Activated CD4-positive, alpha-beta T cell treated with anti-CD3 and anti-CD28 coated beads for 24 hours (primary cell): ENCODE data around the gene AGBL1.
A peak's percentile ranks its signal among the peaks of the same experiment; 100 is the strongest.
"Not testable (repeated sequence)": the region's sequence is repeated elsewhere in the genome, so short reads cannot be mapped to it uniquely, and the experiment has no call there.

ENCODE experiments used
- DNase-seq, 2 donors: peaks; one replicate each; pipeline ENCODE4 v3.0.0-alpha.2; 2020; ENCODE audit warnings: low read depth in 2 of 2

The AGBL1 gene

DNA sequence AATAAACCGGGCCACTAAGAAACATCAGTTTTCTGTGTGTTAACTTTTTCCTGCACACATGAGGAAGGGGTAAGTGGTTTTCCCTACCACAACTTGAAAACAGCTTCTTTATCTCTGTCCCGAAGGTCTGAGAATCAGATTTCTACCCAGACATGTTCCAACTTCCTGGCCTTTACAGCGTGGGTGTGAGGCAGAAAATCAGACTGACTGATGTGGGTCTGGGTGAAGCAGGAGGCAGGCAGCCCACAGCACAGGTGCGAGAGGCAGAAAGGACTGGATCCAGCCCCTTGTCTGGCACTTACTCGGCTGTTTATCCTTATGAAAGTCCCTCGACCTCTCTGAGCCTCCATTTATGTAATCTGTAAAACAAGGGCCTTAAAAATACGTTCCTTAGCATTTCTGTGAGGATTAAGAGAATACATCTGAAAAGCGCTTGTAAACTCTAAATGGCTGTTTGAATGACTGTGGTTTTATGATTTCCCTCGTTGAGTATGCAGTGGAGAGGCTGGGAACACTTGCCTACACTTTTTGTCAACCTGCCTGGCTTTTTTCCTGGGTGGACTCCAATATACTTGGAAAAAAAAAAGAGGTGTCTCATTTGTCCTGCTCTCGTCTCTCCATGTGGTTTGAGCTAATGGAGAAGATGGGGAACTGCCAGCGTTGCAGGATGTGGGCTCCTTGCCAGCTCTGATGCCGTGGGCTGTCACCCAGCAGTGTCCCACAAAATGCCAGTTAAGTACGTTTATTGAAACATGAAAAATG, 3.1 kb downstream of the AGBL1 start:
- peak in 1 of 2 donors; percentile 2 for DNase-seq

DNA sequence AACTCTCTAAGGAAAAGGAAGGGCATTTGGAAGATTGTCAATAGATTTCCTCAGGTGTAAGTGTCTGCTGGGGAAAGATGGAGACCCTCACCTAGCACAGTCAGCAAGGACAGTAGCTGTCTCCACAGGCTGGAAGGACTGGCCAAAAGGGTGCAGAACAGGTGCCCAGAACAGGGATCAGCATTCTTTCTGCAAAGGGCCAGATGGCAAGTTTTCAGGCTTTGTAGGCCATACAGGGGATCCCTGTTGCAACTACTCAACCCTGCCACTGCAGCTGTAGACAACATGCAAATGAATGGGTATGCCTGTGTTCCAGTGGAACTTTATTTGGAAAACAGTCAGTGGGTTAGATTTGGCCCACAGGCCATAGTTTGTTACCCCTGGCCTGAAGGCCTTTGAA, 8.1 kb downstream of the AGBL1 start:
- no peak for DNase-seq

- no peak for DNase-seq
Observed at GRCh38 chr15:86089422-86089821, 9.8 kb downstream of the AGBL1 start.

GRCh38 chr15:86101818-86102217, 22.1 kb downstream of the AGBL1 start:
- no peak for DNase-seq

- DNase-seq = no peak
Observed at GRCh38 chr15:86103825-86104224, 24.2 kb downstream of the AGBL1 start.

DNA sequence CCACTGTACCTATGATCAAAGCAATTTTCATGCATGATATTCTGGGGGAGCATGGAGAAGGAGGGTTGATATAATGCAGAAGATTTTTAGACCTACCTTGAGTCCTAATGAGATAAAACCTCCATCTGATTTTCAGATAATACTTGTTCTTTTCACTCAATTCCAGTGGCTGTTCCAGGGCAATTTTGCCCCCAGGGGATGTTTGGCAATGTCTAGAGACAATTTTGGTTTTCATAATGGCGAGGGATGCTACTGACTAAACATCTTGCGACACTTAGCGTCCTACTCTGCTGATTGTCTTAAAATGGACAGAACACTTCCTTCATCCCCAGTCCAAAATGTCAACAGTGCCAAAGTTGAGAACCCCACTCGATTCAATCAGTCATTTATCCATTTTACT, 26.6 kb downstream of the AGBL1 start:
- DNase-seq = no peak

DNA sequence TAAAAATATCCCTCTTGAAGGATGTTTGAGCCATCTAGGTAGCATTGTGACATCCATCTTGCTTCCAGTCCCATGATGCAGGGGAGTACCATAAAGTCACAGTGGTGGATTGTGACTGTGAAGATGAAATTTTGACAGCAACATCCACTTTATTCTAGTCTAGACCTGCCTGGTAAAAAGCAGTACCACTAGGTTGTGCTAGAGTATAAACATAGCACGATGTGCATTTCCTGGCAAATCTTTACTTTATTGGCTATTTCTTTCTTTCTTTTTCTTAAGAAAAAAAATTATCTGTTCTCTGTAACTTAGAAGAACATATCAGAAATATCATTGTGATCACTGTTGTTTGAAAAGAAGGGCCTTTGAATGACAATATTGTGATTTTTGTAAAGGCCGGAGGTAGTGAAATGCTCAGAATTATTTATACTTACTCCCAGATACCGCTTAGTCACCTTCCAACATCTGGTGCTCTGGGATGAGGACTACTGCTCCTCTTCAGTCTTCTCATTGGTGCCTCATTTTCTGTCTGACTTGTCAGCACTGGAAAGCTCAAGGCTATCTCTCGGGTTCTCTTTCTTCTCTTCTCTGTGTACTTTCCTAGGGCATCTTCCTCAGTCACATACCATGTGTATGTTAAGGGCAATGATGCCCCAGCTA, 35.6 kb downstream of the AGBL1 start:
- DNase-seq = no peak

DNA sequence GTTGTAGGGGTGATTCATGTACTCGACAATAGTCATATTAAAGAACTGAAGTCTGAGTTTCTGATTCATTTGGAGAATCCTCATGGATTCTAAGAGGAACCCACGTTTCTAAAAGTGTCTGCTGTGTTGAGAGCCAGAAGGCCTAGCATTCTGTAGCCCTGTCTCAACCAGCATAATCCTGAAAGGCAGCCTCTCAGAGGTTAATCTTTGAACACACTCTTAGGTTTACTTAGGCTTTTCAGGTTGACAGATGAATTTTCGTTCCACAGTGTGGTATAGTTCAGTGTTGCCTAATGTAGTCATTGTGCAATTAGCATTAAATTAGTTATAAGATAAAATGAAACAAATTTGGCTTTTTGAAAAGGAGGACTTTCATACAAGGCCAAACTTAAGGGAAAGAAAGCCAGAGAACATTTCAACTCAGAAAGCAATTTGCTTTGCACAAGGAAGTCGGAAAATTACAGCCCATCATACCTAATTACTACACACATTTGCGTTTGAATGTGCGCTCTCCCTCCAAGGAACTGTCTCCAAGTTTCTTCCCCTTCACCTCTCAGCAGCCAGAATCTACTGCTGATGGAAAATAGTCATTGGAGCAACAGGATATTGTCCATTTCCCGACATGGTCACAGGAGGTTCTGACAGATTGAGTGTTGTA, 42.0 kb downstream of the AGBL1 start:
- no peak for DNase-seq

GRCh38 chr15:86122691-86123391, 43.2 kb downstream of the AGBL1 start:
- DNase-seq = not testable (repeated sequence)

DNA sequence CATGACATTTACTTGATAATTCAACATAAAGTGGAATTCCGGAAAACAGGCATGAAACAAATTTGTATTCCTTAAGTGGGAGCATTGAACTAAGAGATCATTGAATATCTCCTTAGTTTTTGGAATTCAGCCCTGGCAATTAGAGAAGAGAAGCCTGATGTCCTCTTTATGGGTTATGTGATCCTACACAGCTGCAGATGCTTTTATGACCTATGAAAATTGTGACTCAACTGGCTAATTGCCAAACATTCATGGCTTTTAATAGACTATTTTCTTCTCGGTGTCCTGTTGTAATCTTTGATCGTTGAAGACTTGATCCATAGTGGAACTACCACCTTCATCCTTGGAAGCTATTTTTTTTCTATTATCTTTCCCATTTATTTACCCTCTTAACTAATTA, 46.1 kb downstream of the AGBL1 start:
- no peak for DNase-seq

DNA sequence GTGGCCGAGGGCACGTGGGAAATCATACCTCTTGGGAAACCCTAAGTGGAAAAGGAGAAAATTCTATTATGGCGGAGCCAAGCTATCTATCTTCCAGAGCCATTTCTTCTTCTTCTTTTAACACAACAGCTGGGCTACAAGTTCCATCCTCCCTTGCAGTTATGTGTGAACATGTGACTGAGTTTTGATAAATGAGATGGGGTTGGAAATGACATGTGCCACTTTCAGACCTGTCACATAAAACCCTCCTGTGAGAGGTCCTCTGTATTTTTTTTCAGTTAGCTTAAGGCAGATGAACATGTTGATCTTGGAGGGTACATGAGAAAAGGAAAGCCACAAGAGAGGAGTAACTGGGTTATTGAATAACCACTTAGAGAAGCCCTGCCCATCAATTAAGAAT, 47.9 kb downstream of the AGBL1 start:
- no peak for DNase-seq

- DNase-seq = no peak
Observed at GRCh38 chr15:86135041-86135440, 55.4 kb downstream of the AGBL1 start.

GRCh38 chr15:86136861-86137260, 57.2 kb downstream of the AGBL1 start:
- DNase-seq = no peak

DNA sequence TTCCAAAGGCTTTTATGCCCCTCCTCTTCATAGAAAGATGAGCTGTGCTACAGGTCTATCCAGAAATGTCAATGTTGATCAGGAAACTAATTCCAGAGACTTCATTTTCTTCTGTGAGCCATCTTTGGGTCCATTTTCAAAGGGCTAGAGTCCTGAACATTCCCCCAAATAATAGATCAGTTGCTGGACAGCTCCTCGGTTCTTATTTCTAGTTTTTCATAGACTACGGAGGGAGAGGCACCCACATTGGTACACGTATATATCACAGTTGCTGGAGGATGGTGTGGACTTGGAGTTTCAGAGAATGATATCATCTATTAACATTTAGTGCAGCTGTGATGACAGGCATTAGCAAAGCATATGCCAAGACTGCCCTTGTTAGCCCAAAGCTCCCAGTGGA, 59.1 kb downstream of the AGBL1 start:
- no peak for DNase-seq

GRCh38 chr15:86139828-86140227, 60.2 kb downstream of the AGBL1 start:
- peak; percentile 1 to 15 for DNase-seq

DNA sequence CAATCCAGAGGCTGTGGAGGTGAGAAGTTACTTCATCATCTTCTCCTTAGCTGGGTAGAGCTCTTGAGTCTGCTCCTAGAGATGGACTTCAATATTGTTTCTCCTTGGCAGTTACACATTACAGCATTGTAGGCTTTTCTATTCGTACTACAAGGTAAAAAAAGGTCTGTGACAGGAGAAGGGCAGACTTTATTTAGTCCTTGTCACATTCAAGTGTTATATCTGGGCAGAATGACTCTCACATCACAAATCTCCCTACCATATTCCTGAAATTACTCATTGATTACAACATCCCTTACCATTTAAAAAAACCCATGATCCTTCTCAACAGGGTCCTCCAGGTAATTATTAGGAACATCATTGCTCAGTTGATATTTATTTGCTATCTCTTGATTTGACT, 75.0 kb downstream of the AGBL1 start:
- no peak for DNase-seq

- no peak for DNase-seq
Observed at GRCh38 chr15:86155551-86155950, 75.9 kb downstream of the AGBL1 start.

- no peak for DNase-seq
Observed at GRCh38 chr15:86157606-86158293, 78.1 kb downstream of the AGBL1 start.

GRCh38 chr15:86159468-86159867, 79.8 kb downstream of the AGBL1 start:
- no peak for DNase-seq

DNA sequence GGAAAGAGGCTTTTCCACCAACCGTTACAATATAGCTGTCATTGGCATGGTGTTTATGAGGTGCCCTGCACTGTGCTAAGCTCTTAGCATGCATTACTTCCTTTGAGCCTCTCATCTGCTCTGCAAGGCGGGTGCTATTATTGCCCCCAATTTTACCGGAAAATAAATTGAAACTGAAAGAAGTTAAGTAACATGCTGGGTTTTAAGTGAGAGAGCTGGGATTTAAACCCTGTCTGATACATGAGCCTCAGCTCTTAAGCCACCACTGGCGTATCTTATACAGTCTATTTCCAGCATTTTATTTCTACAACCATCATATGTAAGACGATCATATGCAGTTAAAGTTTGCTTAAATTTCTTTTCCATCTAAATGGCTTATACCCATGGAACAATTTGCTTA, 81.6 kb downstream of the AGBL1 start:
- no peak for DNase-seq

DNA sequence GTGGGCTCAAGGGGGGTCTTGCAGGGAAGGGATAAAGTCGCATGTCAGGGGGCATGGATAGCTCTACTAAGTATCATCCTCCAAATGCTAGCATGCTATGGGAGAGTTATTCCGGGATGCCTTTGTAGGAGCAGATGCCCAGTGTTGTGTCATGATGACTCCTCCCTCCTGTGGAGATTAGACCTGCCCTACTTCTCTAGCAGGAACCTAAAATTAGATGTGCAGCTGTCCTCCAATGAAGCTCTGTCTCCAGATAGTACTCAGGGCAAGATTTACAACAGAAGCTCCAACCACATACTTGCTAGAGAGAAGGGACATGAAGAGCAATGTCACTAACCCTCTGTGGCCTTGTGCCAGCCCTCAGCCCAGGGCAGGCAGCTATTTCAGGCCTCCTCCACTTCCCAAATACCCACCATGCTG, 82.5 kb downstream of the AGBL1 start:
- DNase-seq = no peak

GRCh38 chr15:86162641-86163040, 83.0 kb downstream of the AGBL1 start:
- no peak for DNase-seq
